Measurements from ENCODE around the gene ECE2.

DNA sequence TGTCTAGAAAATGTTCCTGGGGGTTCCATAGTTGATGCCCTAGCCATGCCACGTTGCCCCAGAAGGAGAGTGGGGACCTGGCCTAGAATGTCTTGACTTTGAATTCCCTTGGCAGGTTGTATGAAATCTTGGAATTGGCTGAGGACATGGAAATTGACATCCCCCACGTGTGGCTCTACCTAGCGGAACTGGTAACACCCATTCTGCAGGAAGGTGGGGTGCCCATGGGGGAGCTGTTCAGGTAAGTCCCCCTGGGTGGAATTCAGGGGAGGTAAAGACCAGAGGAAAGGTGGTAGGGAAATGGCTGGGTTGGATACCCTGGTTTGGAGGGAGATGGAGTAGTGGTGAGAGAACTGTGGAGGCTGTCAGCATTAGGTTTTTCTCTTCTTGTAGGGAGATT, 52.7 kb downstream of the ECE2 start:
- TF ChIP-seq, protein P1, sequence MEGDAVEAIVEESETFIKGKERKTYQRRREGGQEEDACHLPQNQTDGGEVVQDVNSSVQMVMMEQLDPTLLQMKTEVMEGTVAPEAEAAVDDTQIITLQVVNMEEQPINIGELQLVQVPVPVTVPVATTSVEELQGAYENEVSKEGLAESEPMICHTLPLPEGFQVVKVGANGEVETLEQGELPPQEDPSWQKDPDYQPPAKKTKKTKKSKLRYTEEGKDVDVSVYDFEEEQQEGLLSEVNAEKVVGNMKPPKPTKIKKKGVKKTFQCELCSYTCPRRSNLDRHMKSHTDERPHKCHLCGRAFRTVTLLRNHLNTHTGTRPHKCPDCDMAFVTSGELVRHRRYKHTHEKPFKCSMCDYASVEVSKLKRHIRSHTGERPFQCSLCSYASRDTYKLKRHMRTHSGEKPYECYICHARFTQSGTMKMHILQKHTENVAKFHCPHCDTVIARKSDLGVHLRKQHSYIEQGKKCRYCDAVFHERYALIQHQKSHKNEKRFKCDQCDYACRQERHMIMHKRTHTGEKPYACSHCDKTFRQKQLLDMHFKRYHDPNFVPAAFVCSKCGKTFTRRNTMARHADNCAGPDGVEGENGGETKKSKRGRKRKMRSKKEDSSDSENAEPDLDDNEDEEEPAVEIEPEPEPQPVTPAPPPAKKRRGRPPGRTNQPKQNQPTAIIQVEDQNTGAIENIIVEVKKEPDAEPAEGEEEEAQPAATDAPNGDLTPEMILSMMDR (IDR thresholded peaks at IDR 0.05; ENCODE audit: poor library complexity, severe bottlenecking): no peak
- no peak for TF ChIP-seq SMC3 (conservative IDR thresholded peaks at IDR 0.05; ENCODE audit: poor library complexity)
- no peak for TF ChIP-seq TAF1 (IDR thresholded peaks at IDR 0.05; ENCODE audit: low read depth)
